Stomach (tissue), 4 donors: ENCODE results near the gene CCDC6.

Experiments used
- EP300 ChIP-seq: sonication (generic); formaldehyde crosslinking; IDR thresholded peaks from one replicate; pipeline ENCODE4 v1.6.1; 2017; ENCODE audit warnings: antibody characterized with exemption
- POLR2A ChIP-seq, 4 donors: fragments of 450-650 bp; IDR thresholded peaks; one replicate each; pipeline ENCODE4 v1.6.1; 2016; ENCODE audit warnings: antibody characterized with exemption in 4 of 4, control low read depth in 2 of 4, mild to moderate bottlenecking in 1 of 4, moderate library complexity in 1 of 4
- POLR2AphosphoS5 ChIP-seq, 3 donors: sonication (generic); formaldehyde crosslinking; IDR thresholded peaks; one replicate each; pipeline ENCODE4 v1.6.1; 2016; ENCODE audit warnings: antibody characterized with exemption in 3 of 3
- TF ChIP-seq, protein P1 (sequence below), 7 experiments: fragments of 450-650 bp in 4 of 7; fragments of 200-600 bp in 3 of 7; sonication (generic) in 3 of 7; IDR thresholded peaks; one replicate each; pipeline ENCODE4 v1.5.1; 2016 to 2019; ENCODE audit warnings: antibody characterized with exemption in 7 of 7, control low read depth in 2 of 7, mild to moderate bottlenecking in 1 of 7

DNA sequence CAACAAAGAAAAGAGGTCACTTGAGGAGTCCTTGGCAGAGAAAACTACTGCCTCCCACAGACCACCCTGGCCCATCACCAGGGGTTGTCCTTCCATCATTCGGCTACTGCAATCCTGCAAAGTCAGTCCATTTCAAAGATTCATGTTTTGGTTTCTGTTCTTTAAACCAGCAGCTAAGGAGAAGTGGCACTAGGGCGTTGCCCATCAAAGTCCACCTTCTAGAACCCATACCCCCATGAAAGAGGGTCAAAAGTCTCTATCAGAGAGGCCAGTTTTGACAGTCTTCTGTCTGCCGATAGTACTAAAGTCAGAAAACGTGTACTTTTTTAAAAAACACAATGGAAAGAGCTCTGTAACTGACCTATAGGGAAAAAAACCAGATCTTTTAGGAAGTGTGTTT is 14.4 kb downstream of the CCDC6 start:
- TF ChIP-seq, protein P1, sequence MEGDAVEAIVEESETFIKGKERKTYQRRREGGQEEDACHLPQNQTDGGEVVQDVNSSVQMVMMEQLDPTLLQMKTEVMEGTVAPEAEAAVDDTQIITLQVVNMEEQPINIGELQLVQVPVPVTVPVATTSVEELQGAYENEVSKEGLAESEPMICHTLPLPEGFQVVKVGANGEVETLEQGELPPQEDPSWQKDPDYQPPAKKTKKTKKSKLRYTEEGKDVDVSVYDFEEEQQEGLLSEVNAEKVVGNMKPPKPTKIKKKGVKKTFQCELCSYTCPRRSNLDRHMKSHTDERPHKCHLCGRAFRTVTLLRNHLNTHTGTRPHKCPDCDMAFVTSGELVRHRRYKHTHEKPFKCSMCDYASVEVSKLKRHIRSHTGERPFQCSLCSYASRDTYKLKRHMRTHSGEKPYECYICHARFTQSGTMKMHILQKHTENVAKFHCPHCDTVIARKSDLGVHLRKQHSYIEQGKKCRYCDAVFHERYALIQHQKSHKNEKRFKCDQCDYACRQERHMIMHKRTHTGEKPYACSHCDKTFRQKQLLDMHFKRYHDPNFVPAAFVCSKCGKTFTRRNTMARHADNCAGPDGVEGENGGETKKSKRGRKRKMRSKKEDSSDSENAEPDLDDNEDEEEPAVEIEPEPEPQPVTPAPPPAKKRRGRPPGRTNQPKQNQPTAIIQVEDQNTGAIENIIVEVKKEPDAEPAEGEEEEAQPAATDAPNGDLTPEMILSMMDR (IDR thresholded peaks at IDR 0.05), result no peak
- TF ChIP-seq EP300 (no peak), POLR2A (IDR thresholded peaks at IDR 0.05) (no peak), POLR2AphosphoS5 (IDR thresholded peaks at IDR 0.05) (no peak)
